ENCODE results near the gene NOP14. TPM values are rescaled to one million over a fixed set of nuclear protein-coding genes. Genes with fewer than 3 reads are reported as not detected.

Gene NOP14
- total RNA-seq, 1 donor from 2014 or later = 35.3 TPM

GRCh38 chr4:2907706-2908293, 55.4 kb downstream of the NOP14 start:
- peaks cover 66% of the 10 kb centered on the region for H4K20me1 ChIP-seq (ENCODE audit: insufficient read depth, low read length)
- Mint-ChIP-seq H3K36me3 (ENCODE audit: low read depth, unreplicated experiment) (peaks cover 44% of the 10 kb centered on the region), H3K9me3 (ENCODE audit: unreplicated experiment) (no peaks in the 10 kb centered on the region), H3K4me3 (ENCODE audit: unreplicated experiment) (no peak overlapping the region), H3K4me1 (ENCODE audit: low read depth, unreplicated experiment) (peaks cover 3% of the 10 kb centered on the region), H3K27me3 (ENCODE audit: low read depth, unreplicated experiment) (no peaks in the 10 kb centered on the region), H3K27ac (ENCODE audit: unreplicated experiment) (no peak overlapping the region)
- FAIRE-seq = no peak
- no peak overlapping the region for H3K9ac ChIP-seq (ENCODE audit: low read length)
- TF ChIP-seq CTCF (IDR thresholded peaks at IDR 0.05; ENCODE audit: insufficient read depth, low read depth, low read length) (no peak), EZH2 (IDR thresholded peaks at IDR 0.05; ENCODE audit: insufficient read depth, low read length) (no peak)
- DNase-seq (ENCODE audit: low read depth) = no peak
- no peak overlapping the region for H3K4me2 ChIP-seq (ENCODE audit: low read length)
- no peak overlapping the region for H3K27ac ChIP-seq (ENCODE audit: low read depth, low read length)
- H3K4me3 ChIP-seq (ENCODE audit: insufficient read depth, low read depth, low read length) = no peak overlapping the region
- H3K4me1 ChIP-seq (ENCODE audit: insufficient read depth, low read length) = no peaks in the 10 kb centered on the region
- no peaks in the 10 kb centered on the region for H3K9me3 ChIP-seq (ENCODE audit: insufficient read depth, low read depth, low read length)
- H3K79me2 ChIP-seq (ENCODE audit: insufficient read depth, low read length) = peaks cover 11% of the 10 kb centered on the region
- H3K27me3 ChIP-seq (ENCODE audit: insufficient read depth, low read length) = no peaks in the 10 kb centered on the region
- no peak overlapping the region for H2AFZ ChIP-seq (ENCODE audit: low read depth, low read length)
- H3K36me3 ChIP-seq (ENCODE audit: insufficient read depth, low read length) = peaks cover 62% of the 10 kb centered on the region

GRCh38 chr4:2907226-2907625, 56.0 kb downstream of the NOP14 start:
- no peak for DNase-seq (ENCODE audit: low read depth)
- H3K36me3 Mint-ChIP-seq (ENCODE audit: low read depth, unreplicated experiment) = peaks cover 44% of the 10 kb centered on the region
- Histone ChIP-seq H3K27me3 (ENCODE audit: insufficient read depth, low read length) (no peaks in the 10 kb centered on the region), H3K36me3 (ENCODE audit: insufficient read depth, low read length) (peaks cover 62% of the 10 kb centered on the region), H3K9me3 (ENCODE audit: insufficient read depth, low read depth, low read length) (no peaks in the 10 kb centered on the region), H3K4me3 (ENCODE audit: insufficient read depth, low read depth, low read length) (no peak overlapping the region), H3K27ac (ENCODE audit: low read depth, low read length) (no peak overlapping the region), H3K4me2 (ENCODE audit: low read length) (no peak overlapping the region), H4K20me1 (ENCODE audit: insufficient read depth, low read length) (peaks cover 66% of the 10 kb centered on the region), H3K79me2 (ENCODE audit: insufficient read depth, low read length) (peaks cover 10% of the 10 kb centered on the region), H2AFZ (ENCODE audit: low read depth, low read length) (no peak overlapping the region), H3K9ac (ENCODE audit: low read length) (no peak overlapping the region), H3K4me1 (ENCODE audit: insufficient read depth, low read length) (no peaks in the 10 kb centered on the region)
- H3K9me3 Mint-ChIP-seq (ENCODE audit: unreplicated experiment) = no peaks in the 10 kb centered on the region
- H3K4me3 Mint-ChIP-seq (ENCODE audit: unreplicated experiment) = no peak overlapping the region
- FAIRE-seq = no peak
- H3K27ac Mint-ChIP-seq (ENCODE audit: unreplicated experiment) = no peak overlapping the region
- no peaks in the 10 kb centered on the region for H3K27me3 Mint-ChIP-seq (ENCODE audit: low read depth, unreplicated experiment)
- H3K4me1 Mint-ChIP-seq (ENCODE audit: low read depth, unreplicated experiment) = peaks cover 3% of the 10 kb centered on the region
- TF ChIP-seq EZH2 (IDR thresholded peaks at IDR 0.05; ENCODE audit: insufficient read depth, low read length) = no peak
- TF ChIP-seq CTCF (IDR thresholded peaks at IDR 0.05; ENCODE audit: insufficient read depth, low read depth, low read length) = no peak

- DNase-seq (ENCODE audit: low read depth) (no peak), FAIRE-seq (no peak)
- H3K4me3 ChIP-seq (ENCODE audit: insufficient read depth, low read depth, low read length) = no peak overlapping the region
- TF ChIP-seq CTCF (IDR thresholded peaks at IDR 0.05; ENCODE audit: insufficient read depth, low read depth, low read length) = no peak
- TF ChIP-seq EZH2 (IDR thresholded peaks at IDR 0.05; ENCODE audit: insufficient read depth, low read length) = no peak
- H3K9ac ChIP-seq (ENCODE audit: low read length) = no peak overlapping the region
- H3K4me1 ChIP-seq (ENCODE audit: insufficient read depth, low read length) = peaks cover 1% of the 10 kb centered on the region
- no peak overlapping the region for H2AFZ ChIP-seq (ENCODE audit: low read depth, low read length)
- no peak overlapping the region for H3K4me3 Mint-ChIP-seq (ENCODE audit: unreplicated experiment)
- no peaks in the 10 kb centered on the region for H3K9me3 ChIP-seq (ENCODE audit: insufficient read depth, low read depth, low read length)
- H3K36me3 Mint-ChIP-seq (ENCODE audit: low read depth, unreplicated experiment) = peaks cover 41% of the 10 kb centered on the region
- no peaks in the 10 kb centered on the region for H3K27me3 ChIP-seq (ENCODE audit: insufficient read depth, low read length)
- H3K27ac ChIP-seq (ENCODE audit: low read depth, low read length) = no peak overlapping the region
- peaks cover 4% of the 10 kb centered on the region for H3K79me2 ChIP-seq (ENCODE audit: insufficient read depth, low read length)
- peaks cover 58% of the 10 kb centered on the region for H4K20me1 ChIP-seq (ENCODE audit: insufficient read depth, low read length)
- H3K4me1 Mint-ChIP-seq (ENCODE audit: low read depth, unreplicated experiment) = peaks cover 3% of the 10 kb centered on the region
- no peaks in the 10 kb centered on the region for H3K9me3 Mint-ChIP-seq (ENCODE audit: unreplicated experiment)
- no peaks in the 10 kb centered on the region for H3K27me3 Mint-ChIP-seq (ENCODE audit: low read depth, unreplicated experiment)
- no peak overlapping the region for H3K27ac Mint-ChIP-seq (ENCODE audit: unreplicated experiment)
- no peak overlapping the region for H3K4me2 ChIP-seq (ENCODE audit: low read length)
- H3K36me3 ChIP-seq (ENCODE audit: insufficient read depth, low read length) = peaks cover 59% of the 10 kb centered on the region
Observed at GRCh38 chr4:2906218-2906617, 57.0 kb downstream of the NOP14 start.
